C4-2B (cell line): ENCODE data around the gene C17orf100.
A peak's percentile ranks its signal among the peaks of the same experiment; 100 is the strongest.
"Not testable (repeated sequence)": the region's sequence is repeated elsewhere in the genome, so short reads cannot be mapped to it uniquely, and the experiment has no call there.

Experiments used
- H3K27ac ChIP-seq: fragments of 450-650 bp; 2 replicates; pipeline ENCODE4 v1.5.1; 2017
- ZFX ChIP-seq: fragments of 450-650 bp; IDR thresholded peaks from 2 replicates; pipeline ENCODE4 v1.6.1; 2017
- TF ChIP-seq, protein P1 (sequence below): fragments of 450-650 bp; conservative IDR thresholded peaks from 2 replicates; pipeline ENCODE4 v1.5.1; 2017; ENCODE audit warnings: mild to moderate bottlenecking

C17orf100 gene

DNA sequence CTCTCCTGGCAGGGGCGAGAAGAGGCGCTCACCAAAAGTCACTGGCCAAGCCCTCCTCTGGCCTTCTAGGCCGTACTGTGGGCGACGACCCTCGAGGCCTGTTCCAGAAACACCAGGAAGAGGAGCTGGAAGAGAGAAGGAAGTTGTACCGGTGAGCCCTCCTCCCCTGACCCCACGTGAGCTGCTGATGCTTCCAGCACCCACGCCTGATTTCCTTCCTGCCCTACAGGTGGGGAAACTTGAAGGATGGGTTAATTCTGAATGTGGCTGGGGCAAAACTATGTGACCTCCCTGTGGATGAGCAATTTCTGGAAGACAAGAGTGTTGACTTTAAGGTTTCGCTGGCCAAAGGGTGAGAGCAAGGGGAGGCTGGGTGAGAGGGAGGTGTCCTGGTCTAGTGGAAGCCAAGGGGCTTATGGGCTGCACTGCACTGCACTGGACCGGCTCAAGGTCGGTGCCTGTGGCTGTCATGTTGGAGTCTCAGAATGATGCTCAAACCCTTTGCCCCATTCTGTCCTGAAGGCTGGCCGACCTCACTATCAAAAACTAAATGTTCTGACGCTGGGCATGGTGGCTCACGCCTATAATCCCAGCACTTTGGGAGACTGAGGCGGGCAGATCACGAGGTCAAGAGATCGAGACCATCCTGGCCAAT, 6.2 kb downstream of the C17orf100 start:
- no peak overlapping the region for H3K27ac ChIP-seq
- TF ChIP-seq ZFX, result no peak
- TF ChIP-seq, protein P1, sequence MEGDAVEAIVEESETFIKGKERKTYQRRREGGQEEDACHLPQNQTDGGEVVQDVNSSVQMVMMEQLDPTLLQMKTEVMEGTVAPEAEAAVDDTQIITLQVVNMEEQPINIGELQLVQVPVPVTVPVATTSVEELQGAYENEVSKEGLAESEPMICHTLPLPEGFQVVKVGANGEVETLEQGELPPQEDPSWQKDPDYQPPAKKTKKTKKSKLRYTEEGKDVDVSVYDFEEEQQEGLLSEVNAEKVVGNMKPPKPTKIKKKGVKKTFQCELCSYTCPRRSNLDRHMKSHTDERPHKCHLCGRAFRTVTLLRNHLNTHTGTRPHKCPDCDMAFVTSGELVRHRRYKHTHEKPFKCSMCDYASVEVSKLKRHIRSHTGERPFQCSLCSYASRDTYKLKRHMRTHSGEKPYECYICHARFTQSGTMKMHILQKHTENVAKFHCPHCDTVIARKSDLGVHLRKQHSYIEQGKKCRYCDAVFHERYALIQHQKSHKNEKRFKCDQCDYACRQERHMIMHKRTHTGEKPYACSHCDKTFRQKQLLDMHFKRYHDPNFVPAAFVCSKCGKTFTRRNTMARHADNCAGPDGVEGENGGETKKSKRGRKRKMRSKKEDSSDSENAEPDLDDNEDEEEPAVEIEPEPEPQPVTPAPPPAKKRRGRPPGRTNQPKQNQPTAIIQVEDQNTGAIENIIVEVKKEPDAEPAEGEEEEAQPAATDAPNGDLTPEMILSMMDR, result no peak

DNA sequence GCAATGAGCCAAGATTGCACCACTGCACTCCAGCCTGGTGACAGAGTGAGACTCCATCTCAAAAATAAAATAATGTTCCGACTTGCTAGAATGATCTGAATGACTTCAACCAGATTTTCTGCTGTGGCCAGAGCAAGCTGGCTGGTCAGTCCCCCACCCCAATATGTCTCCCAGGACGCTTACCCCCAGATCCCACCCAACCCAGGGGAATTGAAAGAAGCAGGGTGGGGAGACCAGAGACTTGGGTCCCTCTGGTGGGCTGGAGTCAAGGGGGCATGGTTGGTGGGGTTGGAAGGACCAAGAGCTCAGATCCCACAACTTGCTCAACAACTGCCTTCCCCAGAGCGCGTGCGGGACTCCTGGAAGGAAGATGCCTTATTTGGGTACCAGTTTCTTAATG, 6.8 kb downstream of the C17orf100 start:
- not testable (repeated sequence) for H3K27ac ChIP-seq

DNA sequence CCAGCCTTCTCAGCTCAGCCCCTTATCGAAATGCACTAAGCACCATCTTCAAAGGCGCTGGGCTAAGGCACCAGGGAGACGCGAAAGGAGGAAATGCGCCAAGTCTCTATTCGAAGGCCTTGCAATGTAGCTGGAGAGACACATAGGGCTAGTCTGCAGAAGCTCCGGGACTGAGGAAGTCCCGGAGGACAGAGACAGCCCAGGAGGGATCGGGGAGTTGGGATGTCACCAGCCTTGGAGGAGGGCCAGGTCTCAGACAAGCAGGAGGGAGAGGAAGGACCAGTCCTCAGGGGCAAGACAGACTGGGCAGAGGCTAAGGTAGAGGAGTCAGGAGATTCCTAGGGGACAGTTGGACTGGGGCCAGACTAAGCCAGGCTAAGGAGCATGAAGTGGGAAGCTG, 8.5 kb downstream of the C17orf100 start:
- TF ChIP-seq, protein P1, result no peak
- no peak for TF ChIP-seq ZFX
- no peak overlapping the region for H3K27ac ChIP-seq

DNA sequence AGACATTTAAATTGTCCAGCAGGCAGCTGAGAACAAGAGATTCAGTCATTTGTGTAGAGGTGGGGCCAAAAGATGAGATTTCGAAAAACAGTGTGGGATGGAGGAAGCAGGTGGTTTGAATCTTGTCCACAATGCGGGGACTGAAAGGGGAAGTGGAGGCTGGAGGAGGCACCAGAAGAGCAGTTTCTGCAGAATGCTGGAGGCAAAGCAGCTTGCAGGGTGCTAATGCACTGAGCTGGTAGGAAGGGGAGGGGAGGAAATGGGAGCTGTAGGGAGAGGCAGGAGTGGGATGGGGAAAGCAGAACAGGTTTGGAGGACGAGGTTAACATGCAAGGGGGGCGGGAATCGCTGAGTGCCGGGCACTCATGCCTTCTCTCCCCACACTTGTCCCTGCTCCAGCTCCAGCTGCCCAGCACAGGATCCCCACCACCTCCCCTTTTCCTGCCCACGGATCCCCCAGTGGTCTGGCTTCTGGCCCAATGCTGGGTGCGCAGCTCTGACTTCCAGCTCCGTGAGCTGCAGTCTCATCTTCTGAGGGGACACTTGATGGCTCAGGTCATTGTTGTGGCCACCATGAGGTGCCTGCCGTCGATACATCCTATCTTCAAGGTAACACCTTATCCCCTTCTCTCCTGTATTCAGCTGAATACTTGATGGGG, 9.4 kb downstream of the C17orf100 start:
- TF ChIP-seq, protein P1, result no peak
- no peak for TF ChIP-seq ZFX
- H3K27ac ChIP-seq, result no peak overlapping the region

DNA sequence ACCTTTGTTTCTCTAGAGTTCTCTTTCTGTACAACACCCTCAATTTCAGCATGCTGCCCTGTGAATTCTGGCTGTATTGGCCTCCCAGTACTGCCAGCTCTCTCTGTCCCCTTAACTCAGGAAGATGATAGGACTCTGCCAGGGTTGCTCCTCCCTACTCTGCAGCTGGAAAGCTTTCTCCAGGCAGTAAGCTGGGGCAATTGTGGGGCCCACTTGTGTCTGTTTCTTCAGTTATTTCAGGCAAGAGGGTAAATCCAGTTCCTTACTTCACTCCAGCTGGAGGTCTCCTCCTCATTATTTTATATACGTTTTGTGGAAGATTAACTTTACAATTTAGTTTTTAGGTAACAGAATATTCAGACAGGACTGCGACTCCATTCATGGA, 9.9 kb downstream of the C17orf100 start:
- TF ChIP-seq, protein P1, result no peak
- TF ChIP-seq ZFX, result no peak
- H3K27ac ChIP-seq, result no peak overlapping the region

DNA sequence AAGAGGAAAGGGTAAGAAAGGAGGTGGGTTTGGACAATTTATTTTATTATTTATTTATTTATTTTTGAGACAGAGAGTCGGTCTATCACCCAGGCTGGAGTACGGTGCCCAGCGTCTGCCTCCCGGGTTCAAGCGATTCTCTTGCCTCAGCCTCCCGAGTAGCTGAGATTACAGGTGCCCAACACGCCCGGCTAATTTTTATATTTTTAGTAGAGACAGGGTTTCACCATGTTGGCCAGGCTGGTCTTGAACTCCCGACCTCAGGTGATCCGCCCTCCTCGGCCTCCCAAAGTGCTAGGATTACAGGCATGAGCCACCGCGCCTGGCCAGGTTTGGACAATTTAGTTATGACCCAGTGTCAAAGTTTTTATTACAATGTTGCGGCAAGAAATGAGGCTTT, 11.6 kb downstream of the C17orf100 start:
- not testable (repeated sequence) for H3K27ac ChIP-seq

DNA sequence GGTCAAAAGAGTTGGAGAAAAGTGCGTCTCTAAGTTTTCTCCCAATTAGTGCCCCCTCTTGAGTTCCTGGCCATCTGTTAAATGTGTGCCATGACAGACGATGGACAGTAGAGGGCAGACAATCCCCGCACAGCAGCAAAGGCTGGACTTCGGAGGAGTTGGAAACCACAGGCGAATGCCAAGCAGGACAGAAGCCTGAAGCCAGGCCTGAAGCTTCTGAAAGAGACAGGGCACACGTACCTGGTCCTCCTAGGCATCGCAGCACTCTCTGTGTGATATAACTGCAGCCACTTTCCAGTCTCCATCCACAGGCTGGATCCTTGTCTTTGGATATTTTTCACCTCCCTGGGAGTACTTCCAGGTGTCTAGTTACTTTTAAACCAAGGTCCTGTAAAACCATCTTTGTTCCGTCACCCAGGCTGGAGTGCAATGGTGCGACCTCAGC, 14.5 kb downstream of the C17orf100 start:
- no peak overlapping the region for H3K27ac ChIP-seq
- no peak for TF ChIP-seq ZFX
- TF ChIP-seq, protein P1, result peak; percentile 96

DNA sequence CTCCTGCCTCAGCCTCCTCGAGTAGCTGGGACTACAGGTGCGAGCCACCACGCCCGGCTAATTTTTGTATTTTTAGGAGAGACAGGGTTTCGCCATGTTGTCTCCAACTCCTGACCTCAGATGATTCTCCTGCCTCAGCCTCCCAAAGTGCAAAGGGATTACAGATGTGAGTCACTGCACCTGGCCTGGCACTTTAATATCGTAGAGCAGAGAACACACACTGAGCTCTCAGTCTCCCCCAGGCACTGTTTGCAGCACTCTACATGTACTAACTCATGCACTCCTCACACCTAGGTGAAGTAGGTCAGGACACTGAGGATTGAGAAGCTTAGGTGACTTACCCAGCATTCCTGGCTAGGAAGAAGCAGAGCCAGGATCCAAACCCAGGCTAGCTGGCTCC, 15.0 kb downstream of the C17orf100 start:
- no peak overlapping the region for H3K27ac ChIP-seq
- no peak for TF ChIP-seq ZFX
- TF ChIP-seq, protein P1, result no peak
